ENCODE measurements around the gene PGS1. TPM values are rescaled to one million over a fixed set of nuclear protein-coding genes. Genes with fewer than 3 reads are reported as not detected.

The PGS1 gene
- total and polyA plus RNA-seq, 10 of the 15 experiments (the other 5 are each of a cell fraction or from before 2014, with no cell fraction given), result 1.3 to 37.6 (median 27.4) TPM

DNA sequence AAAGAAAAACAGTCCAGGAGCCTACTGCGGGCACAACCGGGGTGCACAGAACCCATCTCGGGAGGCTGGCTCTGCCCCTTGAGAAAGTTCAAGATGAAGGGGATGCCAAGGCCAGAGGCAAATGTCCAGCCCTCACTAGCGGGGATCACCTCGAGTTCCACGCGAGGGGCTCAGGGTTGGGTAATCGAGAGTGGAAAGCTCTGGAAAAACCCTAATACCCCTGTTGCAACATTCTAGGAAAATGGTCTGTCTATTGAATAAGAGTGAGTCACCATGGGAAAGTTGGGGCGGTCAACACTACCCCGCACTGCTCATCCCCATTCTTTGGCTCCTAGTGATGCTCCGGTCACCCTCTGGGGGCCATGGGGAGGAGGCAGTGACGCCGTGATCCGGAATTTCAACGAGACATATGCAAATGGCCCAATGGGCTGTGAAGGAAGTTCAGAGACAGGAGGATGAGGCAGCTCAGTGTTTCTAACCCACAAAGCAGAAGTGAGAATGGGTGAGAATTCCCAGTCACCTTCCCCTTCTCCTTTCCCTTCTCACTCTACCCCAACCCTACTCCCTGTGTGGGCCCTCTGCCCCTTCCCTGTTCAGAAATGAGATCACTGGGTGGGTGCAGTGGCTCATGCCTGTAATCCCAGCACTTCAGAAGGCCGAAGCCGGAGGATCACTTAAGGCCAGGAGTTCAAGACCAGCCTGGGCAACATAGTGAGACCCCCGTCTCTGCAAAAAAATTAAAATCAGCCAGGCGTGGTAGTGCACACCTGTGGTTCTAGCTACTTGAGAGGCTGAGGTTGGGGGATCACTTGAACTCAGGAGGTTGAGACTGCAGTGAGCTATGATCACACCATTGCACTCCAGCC lies 41.0 kb upstream of the PGS1 start (continued):
- TF ChIP-seq ZNF687 (IDR thresholded peaks at IDR 0.05) (no peak; the same call in 1 of the 2 replicates), CREM (IDR thresholded peaks at IDR 0.05; ENCODE audit: low read depth) (peak; percentile 73; the same call in 1 of the 2 replicates), FOXM1 (IDR thresholded peaks at IDR 0.05; ENCODE audit: low read depth, low read length) (0 out of 2 replicates have a peak, but pooled peaks have one; percentile 19), JUND (IDR thresholded peaks at IDR 0.05; ENCODE audit: low read depth, low read length) (no peak; the same call in 1 of the 2 replicates), NR2F1 (conservative IDR thresholded peaks at IDR 0.05) (peak; percentile 74; the same call in 1 of the 2 replicates), NFIC (IDR thresholded peaks at IDR 0.05; ENCODE audit: low read depth, low read length) (peak; percentile 63; the same call in 1 of the 2 replicates), PAX8 (IDR thresholded peaks at IDR 0.05) (no peak), ZBTB4 (CRISPR knock-in tag; IDR thresholded peaks at IDR 0.05) (no peak), NR2C1 (IDR thresholded peaks at IDR 0.05) (no peak), BRCA1 (IDR thresholded peaks at IDR 0.05; ENCODE audit: low read depth, low read length) (no peak), SMARCA5 (IDR thresholded peaks at IDR 0.05) (peak; percentile 91), GABPA (IDR thresholded peaks at IDR 0.05; ENCODE audit: low read depth) (no peak), MEF2B (IDR thresholded peaks at IDR 0.05; ENCODE audit: partially characterized antibody, poor library complexity, severe bottlenecking) (peak; percentile 59)
- TF ChIP-seq, protein P1, sequence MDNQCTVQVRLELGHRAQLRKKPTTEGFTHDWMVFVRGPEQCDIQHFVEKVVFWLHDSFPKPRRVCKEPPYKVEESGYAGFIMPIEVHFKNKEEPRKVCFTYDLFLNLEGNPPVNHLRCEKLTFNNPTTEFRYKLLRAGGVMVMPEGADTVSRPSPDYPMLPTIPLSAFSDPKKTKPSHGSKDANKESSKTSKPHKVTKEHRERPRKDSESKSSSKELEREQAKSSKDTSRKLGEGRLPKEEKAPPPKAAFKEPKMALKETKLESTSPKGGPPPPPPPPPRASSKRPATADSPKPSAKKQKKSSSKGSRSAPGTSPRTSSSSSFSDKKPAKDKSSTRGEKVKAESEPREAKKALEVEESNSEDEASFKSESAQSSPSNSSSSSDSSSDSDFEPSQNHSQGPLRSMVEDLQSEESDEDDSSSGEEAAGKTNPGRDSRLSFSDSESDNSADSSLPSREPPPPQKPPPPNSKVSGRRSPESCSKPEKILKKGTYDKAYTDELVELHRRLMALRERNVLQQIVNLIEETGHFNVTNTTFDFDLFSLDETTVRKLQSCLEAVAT (IDR thresholded peaks at IDR 0.05), result 0 out of 2 replicates have a peak, but pooled peaks have one; percentile 72
- TF ChIP-seq, protein P2, sequence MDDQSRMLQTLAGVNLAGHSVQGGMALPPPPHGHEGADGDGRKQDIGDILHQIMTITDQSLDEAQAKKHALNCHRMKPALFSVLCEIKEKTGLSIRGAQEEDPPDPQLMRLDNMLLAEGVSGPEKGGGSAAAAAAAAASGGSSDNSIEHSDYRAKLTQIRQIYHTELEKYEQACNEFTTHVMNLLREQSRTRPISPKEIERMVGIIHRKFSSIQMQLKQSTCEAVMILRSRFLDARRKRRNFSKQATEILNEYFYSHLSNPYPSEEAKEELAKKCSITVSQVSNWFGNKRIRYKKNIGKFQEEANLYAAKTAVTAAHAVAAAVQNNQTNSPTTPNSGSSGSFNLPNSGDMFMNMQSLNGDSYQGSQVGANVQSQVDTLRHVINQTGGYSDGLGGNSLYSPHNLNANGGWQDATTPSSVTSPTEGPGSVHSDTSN (IDR thresholded peaks at IDR 0.05; ENCODE audit: insufficient replicate concordance, low read depth, low read length), result no peak
- TF ChIP-seq, protein P3, sequence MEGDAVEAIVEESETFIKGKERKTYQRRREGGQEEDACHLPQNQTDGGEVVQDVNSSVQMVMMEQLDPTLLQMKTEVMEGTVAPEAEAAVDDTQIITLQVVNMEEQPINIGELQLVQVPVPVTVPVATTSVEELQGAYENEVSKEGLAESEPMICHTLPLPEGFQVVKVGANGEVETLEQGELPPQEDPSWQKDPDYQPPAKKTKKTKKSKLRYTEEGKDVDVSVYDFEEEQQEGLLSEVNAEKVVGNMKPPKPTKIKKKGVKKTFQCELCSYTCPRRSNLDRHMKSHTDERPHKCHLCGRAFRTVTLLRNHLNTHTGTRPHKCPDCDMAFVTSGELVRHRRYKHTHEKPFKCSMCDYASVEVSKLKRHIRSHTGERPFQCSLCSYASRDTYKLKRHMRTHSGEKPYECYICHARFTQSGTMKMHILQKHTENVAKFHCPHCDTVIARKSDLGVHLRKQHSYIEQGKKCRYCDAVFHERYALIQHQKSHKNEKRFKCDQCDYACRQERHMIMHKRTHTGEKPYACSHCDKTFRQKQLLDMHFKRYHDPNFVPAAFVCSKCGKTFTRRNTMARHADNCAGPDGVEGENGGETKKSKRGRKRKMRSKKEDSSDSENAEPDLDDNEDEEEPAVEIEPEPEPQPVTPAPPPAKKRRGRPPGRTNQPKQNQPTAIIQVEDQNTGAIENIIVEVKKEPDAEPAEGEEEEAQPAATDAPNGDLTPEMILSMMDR (IDR thresholded peaks at IDR 0.05 in 2 of 3, conservative IDR thresholded peaks at IDR 0.05 in 1 of 3; ENCODE audit: control insufficient read depth in 2 of 3, extremely low read depth in 1 of 3, insufficient read depth in 1 of 3, low read depth in 3 of 3, low read length in 3 of 3), result no peak
